ENCODE results near the gene LGI2. TPM values are rescaled to one million over a fixed set of nuclear protein-coding genes. Genes with fewer than 3 reads are reported as not detected.
"Not testable (repeated sequence)": the region's sequence is repeated elsewhere in the genome, so short reads cannot be mapped to it uniquely, and the experiment has no call there.

Gene LGI2
- total RNA-seq, 1 donor from 2014 or later = 4.3 TPM

DNA sequence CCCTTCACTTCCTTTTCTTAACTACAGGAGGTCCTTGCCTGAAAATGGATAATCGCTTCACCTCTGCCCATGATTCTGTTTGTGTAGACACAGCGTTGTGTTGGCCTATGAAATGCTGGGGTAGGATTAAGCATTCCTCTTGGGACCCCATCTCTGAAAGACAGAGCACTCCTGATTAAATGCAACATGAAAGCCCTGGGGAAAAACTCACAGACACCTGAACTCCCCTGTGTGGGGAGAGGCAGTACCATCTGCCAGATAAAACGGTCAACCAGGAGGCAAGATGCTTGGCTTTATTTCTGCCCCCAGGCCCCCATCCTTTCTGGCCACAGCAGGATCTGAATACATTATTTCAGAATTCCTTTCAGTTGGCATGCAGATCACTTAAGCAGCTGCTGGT, 1.9 kb downstream of the LGI2 start:
- H3K27me3 Mint-ChIP-seq (ENCODE audit: low read depth) = peaks cover 64% of the 10 kb centered on the region
- H3K36me3 Mint-ChIP-seq (ENCODE audit: low read depth) = no peaks in the 10 kb centered on the region
- no peak for DNase-seq (ENCODE audit: low read depth, low spot score)
- H3K9me3 Mint-ChIP-seq = peaks cover under 1% of the 10 kb centered on the region
- H3K27ac Mint-ChIP-seq (ENCODE audit: unreplicated experiment) = no peak overlapping the region
- peak overlapping the region; percentile 36 for H3K4me3 Mint-ChIP-seq
- H3K4me1 Mint-ChIP-seq = peaks cover 17% of the 10 kb centered on the region
- TF ChIP-seq, protein P1, sequence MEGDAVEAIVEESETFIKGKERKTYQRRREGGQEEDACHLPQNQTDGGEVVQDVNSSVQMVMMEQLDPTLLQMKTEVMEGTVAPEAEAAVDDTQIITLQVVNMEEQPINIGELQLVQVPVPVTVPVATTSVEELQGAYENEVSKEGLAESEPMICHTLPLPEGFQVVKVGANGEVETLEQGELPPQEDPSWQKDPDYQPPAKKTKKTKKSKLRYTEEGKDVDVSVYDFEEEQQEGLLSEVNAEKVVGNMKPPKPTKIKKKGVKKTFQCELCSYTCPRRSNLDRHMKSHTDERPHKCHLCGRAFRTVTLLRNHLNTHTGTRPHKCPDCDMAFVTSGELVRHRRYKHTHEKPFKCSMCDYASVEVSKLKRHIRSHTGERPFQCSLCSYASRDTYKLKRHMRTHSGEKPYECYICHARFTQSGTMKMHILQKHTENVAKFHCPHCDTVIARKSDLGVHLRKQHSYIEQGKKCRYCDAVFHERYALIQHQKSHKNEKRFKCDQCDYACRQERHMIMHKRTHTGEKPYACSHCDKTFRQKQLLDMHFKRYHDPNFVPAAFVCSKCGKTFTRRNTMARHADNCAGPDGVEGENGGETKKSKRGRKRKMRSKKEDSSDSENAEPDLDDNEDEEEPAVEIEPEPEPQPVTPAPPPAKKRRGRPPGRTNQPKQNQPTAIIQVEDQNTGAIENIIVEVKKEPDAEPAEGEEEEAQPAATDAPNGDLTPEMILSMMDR (conservative IDR thresholded peaks at IDR 0.05) = no peak

DNA sequence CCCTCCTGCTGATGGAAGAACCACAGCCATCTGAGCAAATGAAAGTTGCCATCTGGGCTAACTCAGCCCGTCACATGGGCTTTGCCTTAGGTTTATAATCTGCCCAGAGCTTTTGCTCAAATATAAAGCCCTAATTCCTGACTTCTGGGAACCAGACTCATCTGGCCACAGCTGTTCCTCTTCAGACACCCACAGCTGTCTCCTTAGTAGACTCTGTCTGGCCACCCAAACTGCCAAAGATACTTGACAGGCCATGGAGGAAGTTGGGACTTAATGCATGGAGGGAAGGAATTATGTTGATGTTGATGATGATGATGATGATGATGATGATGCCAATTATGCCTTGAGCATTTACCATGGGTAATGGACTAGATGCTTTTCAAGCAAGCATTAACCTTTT, 8.0 kb downstream of the LGI2 start:
- Mint-ChIP-seq H3K27me3 (ENCODE audit: low read depth) (peaks cover 16% of the 10 kb centered on the region), H3K36me3 (ENCODE audit: low read depth) (peaks cover 2% of the 10 kb centered on the region), H3K4me3 (no peak overlapping the region), H3K4me1 (peaks cover 4% of the 10 kb centered on the region), H3K9me3 (no peaks in the 10 kb centered on the region), H3K27ac (ENCODE audit: unreplicated experiment) (no peak overlapping the region)
- no peak for DNase-seq (ENCODE audit: low read depth, low spot score)
- TF ChIP-seq, protein P1 (conservative IDR thresholded peaks at IDR 0.05) = no peak

DNA sequence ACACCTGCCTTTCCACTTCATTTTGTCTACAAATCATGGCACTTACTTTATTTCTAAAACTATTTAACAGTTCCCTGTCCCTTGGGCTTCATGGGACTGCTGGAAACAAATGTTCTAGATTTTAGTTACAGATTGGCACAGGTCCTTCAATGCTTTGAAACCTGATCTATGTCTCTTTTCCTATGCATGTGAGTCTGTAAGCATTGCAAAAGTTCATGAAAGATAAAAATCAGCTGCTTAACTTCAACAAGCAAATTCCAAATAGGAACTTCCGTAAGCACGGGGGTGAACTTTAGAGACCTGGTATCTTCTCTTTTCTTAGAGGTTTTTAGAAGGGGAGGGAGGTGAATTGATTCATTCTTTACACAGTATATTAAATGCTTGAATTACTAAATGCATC, 9.5 kb downstream of the LGI2 start:
- Mint-ChIP-seq H3K4me3 (no peak overlapping the region), H3K9me3 (no peaks in the 10 kb centered on the region), H3K27me3 (ENCODE audit: low read depth) (peaks cover 5% of the 10 kb centered on the region), H3K4me1 (peaks cover 3% of the 10 kb centered on the region), H3K27ac (ENCODE audit: unreplicated experiment) (no peak overlapping the region), H3K36me3 (ENCODE audit: low read depth) (peaks cover 2% of the 10 kb centered on the region)
- TF ChIP-seq, protein P1 (conservative IDR thresholded peaks at IDR 0.05) = no peak
- DNase-seq (ENCODE audit: low read depth, low spot score) = no peak

DNA sequence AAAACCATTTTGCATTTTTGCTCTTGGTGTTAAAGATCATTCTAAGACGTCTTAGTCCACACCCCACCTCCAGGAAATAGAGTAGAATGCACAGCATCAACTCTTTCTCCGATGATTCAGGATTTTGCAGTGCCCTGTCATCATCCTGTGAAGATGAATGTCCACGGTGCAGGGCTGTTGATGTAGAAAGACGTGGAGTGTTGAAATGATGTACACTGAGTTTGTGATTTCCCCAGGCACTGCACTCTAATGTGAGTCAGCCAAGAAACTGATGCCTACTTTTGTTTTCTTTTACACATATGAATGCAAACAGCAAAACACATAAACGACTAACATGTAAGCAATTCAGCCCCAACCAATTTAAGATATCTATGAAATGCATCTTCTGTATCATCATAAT, 10.5 kb downstream of the LGI2 start:
- no peak overlapping the region for H3K4me3 Mint-ChIP-seq
- H3K27ac Mint-ChIP-seq (ENCODE audit: unreplicated experiment) = no peak overlapping the region
- peaks cover 5% of the 10 kb centered on the region for H3K4me1 Mint-ChIP-seq
- DNase-seq (ENCODE audit: low read depth, low spot score) = no peak
- H3K9me3 Mint-ChIP-seq = no peaks in the 10 kb centered on the region
- TF ChIP-seq, protein P1 (conservative IDR thresholded peaks at IDR 0.05) = no peak
- no peaks in the 10 kb centered on the region for H3K27me3 Mint-ChIP-seq (ENCODE audit: low read depth)
- peaks cover 2% of the 10 kb centered on the region for H3K36me3 Mint-ChIP-seq (ENCODE audit: low read depth)

DNA sequence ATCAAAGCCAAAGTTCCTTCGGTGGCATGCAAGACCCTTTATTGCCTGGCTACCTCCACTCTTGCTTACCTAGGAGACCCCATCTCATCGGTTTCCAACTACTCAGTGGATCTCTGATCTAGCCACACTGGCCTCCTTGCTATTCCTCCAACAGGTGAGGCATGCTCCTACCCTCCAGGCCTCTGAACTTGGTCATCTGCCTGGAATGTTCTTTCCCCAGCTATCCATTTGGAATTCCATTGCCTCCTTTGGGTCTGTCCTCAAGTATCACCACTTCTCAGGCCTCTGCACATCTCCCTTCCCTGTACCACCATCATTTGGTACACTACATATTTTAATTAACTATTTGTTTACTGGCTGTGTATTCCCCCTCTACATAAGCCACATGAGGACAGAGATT, 11.2 kb downstream of the LGI2 start:
- Mint-ChIP-seq H3K27ac (ENCODE audit: unreplicated experiment) (no peak overlapping the region), H3K9me3 (no peaks in the 10 kb centered on the region), H3K27me3 (ENCODE audit: low read depth) (no peaks in the 10 kb centered on the region), H3K4me1 (peaks cover 12% of the 10 kb centered on the region), H3K36me3 (ENCODE audit: low read depth) (peaks cover 2% of the 10 kb centered on the region), H3K4me3 (no peak overlapping the region)
- TF ChIP-seq, protein P1 (conservative IDR thresholded peaks at IDR 0.05) = no peak
- DNase-seq (ENCODE audit: low read depth, low spot score) = no peak

DNA sequence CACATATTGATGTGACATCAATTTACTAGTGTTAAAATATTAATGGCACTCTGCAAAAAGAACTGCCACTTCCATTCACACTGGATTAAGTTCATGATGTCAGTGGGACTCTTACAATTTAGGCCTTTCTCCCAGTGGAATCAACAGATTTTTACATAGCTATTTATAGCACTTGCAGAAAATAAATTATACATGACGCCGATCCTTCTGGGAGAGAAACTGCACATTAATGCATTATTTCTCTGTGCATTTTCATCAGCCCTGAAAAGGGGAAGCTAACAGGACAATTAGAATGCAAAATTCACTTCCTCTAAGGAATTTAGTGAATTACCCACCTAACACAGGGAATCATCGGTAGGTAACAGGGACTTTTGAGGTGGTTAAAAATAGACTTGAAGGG, 15.7 kb downstream of the LGI2 start:
- H3K4me3 Mint-ChIP-seq = no peak overlapping the region

DNA sequence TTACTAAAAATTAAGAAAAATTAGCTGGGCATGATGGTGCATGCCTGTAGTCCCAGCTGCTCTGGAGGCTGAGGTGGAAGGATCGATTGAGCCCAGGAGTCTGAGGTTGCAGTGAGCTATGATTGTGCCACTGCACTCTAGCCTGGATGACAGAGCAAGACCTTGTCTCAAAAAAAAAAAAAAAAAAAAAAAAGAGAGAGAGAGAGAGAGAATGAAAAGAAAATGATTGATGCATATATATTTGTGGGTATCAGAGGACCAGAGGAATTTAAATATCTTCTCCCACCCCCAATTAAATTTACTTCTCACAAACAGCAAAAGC, 16.1 kb downstream of the LGI2 start:
- not testable (repeated sequence) for H3K36me3 Mint-ChIP-seq (ENCODE audit: low read depth); H3K9me3 Mint-ChIP-seq; DNase-seq (ENCODE audit: low read depth, low spot score); H3K27ac Mint-ChIP-seq (ENCODE audit: unreplicated experiment); H3K27me3 Mint-ChIP-seq (ENCODE audit: low read depth); H3K4me3 Mint-ChIP-seq
- peaks cover 12% of the 10 kb centered on the region for H3K4me1 Mint-ChIP-seq

More for the DNA sequence above, 15.7 kb downstream of the LGI2 start:
- no peaks in the 10 kb centered on the region for H3K27me3 Mint-ChIP-seq (ENCODE audit: low read depth)
- no peaks in the 10 kb centered on the region for H3K36me3 Mint-ChIP-seq (ENCODE audit: low read depth)
- H3K27ac Mint-ChIP-seq (ENCODE audit: unreplicated experiment) = no peak overlapping the region
- peaks cover 12% of the 10 kb centered on the region for H3K4me1 Mint-ChIP-seq
- no peak for DNase-seq (ENCODE audit: low read depth, low spot score)
- no peaks in the 10 kb centered on the region for H3K9me3 Mint-ChIP-seq
- TF ChIP-seq, protein P1 (conservative IDR thresholded peaks at IDR 0.05) = no peak

Measured in neural crest cell (in vitro differentiated cells).